Calu3 (cell line): ENCODE data around the gene NPAS3. TPM values are rescaled to one million over a fixed set of nuclear protein-coding genes. Genes with fewer than 3 reads are reported as not detected.

ENCODE experiments used
- BruUV-seq: library from RNA; stranded (reverse); fragments of 400-500 nt; replicated peaks from 2 replicates; lab custom pipeline; 2021; lab: Mats Ljungman, UMichigan
- CTCF ChIA-PET: fragments of 300-600 bp; sonication (Branson Sonifier 250); formaldehyde crosslinking; loops from one replicate; lab custom pipeline; 2022; ENCODE audit warnings: antibody characterized with exemption; lab: Charles Lee
- DNase-seq: peaks from one replicate; pipeline ENCODE4 v3.0.0; 2022
- H3K27ac Mint-ChIP-seq: one replicate; pipeline ENCODE4 v1.8.0; 2022; ENCODE audit warnings: mixed read lengths; ENCODE audit not compliant: unreplicated experiment
- H3K27me3 Mint-ChIP-seq: one replicate; pipeline ENCODE4 v1.8.0; 2022; ENCODE audit warnings: mixed read lengths; ENCODE audit not compliant: unreplicated experiment
- H3K36me3 Mint-ChIP-seq: one replicate; pipeline ENCODE4 v1.8.0; 2022; ENCODE audit warnings: mild to moderate bottlenecking, moderate library complexity, mixed read lengths; ENCODE audit not compliant: insufficient read depth, unreplicated experiment
- H3K4me1 Mint-ChIP-seq: one replicate; pipeline ENCODE4 v1.8.0; 2022; ENCODE audit warnings: mild to moderate bottlenecking, low read depth, mixed read lengths; ENCODE audit not compliant: unreplicated experiment
- H3K4me3 Mint-ChIP-seq: one replicate; pipeline ENCODE4 v1.8.0; 2022; ENCODE audit warnings: mild to moderate bottlenecking, low read depth, moderate library complexity, mixed read lengths; ENCODE audit not compliant: unreplicated experiment
- H3K9me3 Mint-ChIP-seq: one replicate; pipeline ENCODE4 v1.8.0; 2022; ENCODE audit warnings: low read depth, mixed read lengths; ENCODE audit not compliant: unreplicated experiment
- CTCF ChIP-seq: fragments of 200-600 bp; IDR thresholded peaks from one replicate; pipeline ENCODE4 v1.8.0; 2022; ENCODE audit warnings: antibody characterized with exemption; ENCODE audit not compliant: unreplicated experiment
- intact Hi-C: fragments of 100-400 bp; cut with micrococcal nuclease; formaldehyde crosslinking; loops from one replicate; pipeline ENCODE4 v1.10.0; 2022; ENCODE audit not compliant: unreplicated experiment
- total RNA-seq: library from RNA; stranded (reverse); gene quantifications from 2 replicates; pipeline ENCODE4 v1.2.3, GENCODE V29; 2022

The NPAS3 gene
- total RNA-seq, 1 experiment from 2014 or later = not detected

DNA sequence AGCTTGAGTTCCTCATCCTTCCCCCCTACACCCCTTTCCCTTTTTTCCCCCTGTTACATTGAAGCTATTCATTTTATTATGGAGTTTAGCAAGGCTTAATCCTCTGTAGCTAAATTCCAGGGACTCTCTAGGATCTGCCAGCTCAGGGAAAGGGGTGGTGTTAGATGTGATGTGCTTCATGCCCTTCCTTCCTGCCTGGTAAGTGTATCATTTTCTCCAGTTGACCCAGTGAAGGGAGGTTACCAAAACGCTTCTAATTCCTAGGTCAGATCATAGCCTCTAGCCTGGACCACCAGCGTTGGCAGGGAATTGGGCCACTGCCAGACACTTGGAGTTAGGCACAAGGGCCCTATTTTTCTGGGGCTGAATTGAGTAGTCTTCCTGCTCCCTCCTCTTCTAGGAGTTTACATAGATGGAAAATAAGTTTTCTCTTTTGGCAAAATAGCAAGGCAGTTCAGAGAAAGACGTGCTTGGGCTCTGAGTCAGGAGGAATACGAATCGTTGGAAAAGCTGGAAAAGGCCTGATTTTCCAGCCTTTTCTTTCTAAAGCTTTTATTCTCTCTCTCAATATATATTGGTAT, 88.3 kb downstream of the NPAS3 start:
- Mint-ChIP-seq H3K4me1 (no peaks in the 10 kb centered on the region), H3K9me3 (peaks cover 3% of the 10 kb centered on the region), H3K27ac (no peak overlapping the region), H3K27me3 (peaks cover 10% of the 10 kb centered on the region), H3K36me3 (no peaks in the 10 kb centered on the region), H3K4me3 (no peak overlapping the region)
- TF ChIP-seq CTCF = no peak
- CTCF ChIA-PET = no interaction called here
- no TSS peak for BruUV-seq
- intact Hi-C loops = no loop called here
- DNase-seq = no peak

- H3K27me3 Mint-ChIP-seq = peaks cover 18% of the 10 kb centered on the region
- H3K4me1 Mint-ChIP-seq = no peaks in the 10 kb centered on the region
- H3K4me3 Mint-ChIP-seq = no peak overlapping the region
- peaks cover 3% of the 10 kb centered on the region for H3K9me3 Mint-ChIP-seq
- no TSS peak for BruUV-seq
- CTCF ChIA-PET = no interaction called here
- TF ChIP-seq CTCF = no peak
- intact Hi-C loops = no loop called here
- no peak for DNase-seq
- no peaks in the 10 kb centered on the region for H3K36me3 Mint-ChIP-seq
- no peak overlapping the region for H3K27ac Mint-ChIP-seq
These were observed 90.8 kb downstream of the NPAS3 start for GRCh38 chr14:33029511-33029910.

DNA sequence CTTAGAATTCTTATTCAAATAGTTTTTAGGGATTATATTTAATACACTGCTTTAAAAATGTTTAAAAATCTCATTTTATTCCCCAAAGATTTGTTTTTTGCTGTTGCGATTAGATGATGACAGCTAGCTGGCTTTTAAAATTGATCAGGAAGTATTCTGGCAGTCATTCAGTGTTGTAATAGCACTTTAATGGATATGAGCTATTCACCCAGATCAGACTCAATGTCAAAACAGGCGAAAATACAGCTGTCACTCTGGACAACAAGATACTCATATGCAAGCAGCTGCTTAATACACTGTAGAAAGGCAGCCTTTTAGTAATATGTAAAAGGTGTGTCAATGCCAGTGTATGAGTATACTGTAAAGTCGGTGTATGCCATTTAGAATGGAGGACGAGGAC, 91.7 kb downstream of the NPAS3 start:
- Mint-ChIP-seq H3K4me1 (no peaks in the 10 kb centered on the region), H3K4me3 (no peak overlapping the region)
- no peak for TF ChIP-seq CTCF

DNA sequence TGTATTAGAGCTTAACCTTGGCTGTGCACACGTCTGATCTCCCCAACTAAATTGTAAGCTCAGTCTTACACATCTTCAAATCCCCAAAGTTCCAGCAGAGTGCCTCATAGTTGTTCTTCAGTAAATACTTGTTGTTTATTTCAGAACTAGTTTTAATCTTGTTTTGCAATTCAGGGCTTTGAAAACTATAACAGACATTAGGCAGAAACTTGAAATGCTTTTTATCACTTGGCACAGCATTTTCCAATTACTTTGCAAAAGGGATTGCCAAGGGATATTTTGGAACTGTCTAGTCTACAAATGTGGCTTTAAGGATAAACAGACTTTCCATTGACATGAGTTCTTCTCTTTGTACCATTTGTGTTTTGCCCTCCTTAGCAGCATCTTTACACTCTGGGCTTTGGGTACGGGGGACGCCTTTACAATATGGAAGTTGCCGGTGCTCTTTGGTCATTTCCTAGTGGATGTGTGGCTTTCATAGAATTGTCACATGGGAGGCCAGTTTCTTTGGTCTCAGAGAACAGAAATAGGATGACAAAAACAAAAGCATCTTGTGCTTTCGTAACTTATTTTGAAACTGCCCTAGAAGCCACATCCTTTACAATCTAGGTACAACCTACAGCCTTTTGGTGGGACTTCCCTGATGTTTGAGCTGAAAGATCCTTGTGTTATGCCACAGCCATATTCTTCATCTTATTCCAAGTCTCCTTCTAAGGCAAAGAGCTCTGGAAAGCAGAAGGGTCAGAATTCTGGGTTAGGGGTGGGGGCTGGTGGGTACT, 96.9 kb downstream of the NPAS3 start:
- peaks cover 9% of the 10 kb centered on the region for H3K27me3 Mint-ChIP-seq
- no peak overlapping the region for H3K4me3 Mint-ChIP-seq
- CTCF ChIA-PET = no interaction called here
- H3K9me3 Mint-ChIP-seq = no peaks in the 10 kb centered on the region
- no peak overlapping the region for H3K27ac Mint-ChIP-seq
- intact Hi-C loops = no loop called here
- H3K36me3 Mint-ChIP-seq = no peaks in the 10 kb centered on the region
- DNase-seq = no peak
- no peaks in the 10 kb centered on the region for H3K4me1 Mint-ChIP-seq
- no peak for TF ChIP-seq CTCF
- no TSS peak for BruUV-seq

More for the DNA sequence above, 91.7 kb downstream of the NPAS3 start:
- Mint-ChIP-seq H3K9me3 (peaks cover 3% of the 10 kb centered on the region), H3K36me3 (no peaks in the 10 kb centered on the region), H3K27ac (no peak overlapping the region), H3K27me3 (peaks cover 18% of the 10 kb centered on the region)
- no peak for DNase-seq
- CTCF ChIA-PET = no interaction called here
- intact Hi-C loops = no loop called here
- no TSS peak for BruUV-seq
